Measurements from ENCODE around the gene RIBC2.

The RIBC2 gene

GRCh38 chr22:45475063-45475747 lies 61.7 kb downstream of the RIBC2 start:
- no peak for DNase-seq

GRCh38 chr22:45475851-45476514 lies 62.5 kb downstream of the RIBC2 start:
- no peak for DNase-seq

DNA sequence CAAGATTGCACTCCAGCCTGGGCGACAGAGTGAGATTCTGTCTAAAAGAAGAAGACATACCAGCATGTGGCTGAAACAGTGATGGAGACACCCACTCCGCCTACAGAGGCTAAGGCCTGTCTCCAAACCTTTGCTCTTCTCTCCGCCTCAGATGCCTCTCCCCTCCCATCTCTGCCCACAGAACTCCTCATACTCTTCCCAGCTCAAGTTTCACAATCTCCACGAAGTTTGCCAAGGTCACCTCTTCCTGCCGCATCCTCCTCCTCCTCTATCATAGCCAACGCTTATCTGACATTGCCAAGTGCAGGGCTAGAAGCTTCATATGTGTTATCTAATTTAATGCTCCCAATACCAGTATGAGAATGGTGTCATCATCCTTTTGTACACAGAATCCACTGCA lies 63.3 kb downstream of the RIBC2 start:
- no peak for DNase-seq

DNA sequence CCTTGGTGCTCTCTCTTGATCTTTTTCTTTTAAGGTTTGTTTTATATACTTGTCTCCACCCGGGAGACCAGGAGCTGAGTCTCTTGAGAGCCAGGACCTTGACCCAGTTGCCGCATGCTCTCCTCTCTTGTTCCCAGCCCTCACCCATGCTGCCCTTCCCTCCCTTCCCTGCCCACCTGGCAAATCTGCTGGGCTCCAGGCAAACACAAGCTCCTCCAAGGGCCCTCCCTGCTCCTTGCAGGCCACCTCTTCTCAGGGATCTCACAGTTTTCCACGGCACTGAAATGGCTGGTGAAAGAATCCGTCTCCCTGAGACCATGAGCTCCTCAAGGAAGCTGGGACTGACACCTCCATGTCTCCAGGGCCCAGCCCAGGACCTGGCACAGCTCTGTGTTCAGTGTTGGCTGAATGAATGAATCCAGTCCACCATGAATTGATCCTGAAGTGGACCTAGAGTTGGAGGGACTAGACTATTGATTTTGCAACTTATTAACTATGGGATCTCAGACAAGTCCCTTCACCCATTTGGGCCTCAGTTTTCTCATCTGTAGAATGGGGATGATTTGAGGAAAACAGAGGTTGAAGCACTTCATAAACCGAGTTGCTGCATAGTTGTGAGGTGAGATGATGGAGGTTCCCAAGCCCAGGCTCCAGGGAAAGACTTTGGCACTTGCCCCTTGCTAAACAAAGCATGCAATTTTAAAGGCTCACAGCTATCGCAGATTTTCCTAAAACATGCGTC lies 64.0 kb downstream of the RIBC2 start:
- no peak for DNase-seq

DNA sequence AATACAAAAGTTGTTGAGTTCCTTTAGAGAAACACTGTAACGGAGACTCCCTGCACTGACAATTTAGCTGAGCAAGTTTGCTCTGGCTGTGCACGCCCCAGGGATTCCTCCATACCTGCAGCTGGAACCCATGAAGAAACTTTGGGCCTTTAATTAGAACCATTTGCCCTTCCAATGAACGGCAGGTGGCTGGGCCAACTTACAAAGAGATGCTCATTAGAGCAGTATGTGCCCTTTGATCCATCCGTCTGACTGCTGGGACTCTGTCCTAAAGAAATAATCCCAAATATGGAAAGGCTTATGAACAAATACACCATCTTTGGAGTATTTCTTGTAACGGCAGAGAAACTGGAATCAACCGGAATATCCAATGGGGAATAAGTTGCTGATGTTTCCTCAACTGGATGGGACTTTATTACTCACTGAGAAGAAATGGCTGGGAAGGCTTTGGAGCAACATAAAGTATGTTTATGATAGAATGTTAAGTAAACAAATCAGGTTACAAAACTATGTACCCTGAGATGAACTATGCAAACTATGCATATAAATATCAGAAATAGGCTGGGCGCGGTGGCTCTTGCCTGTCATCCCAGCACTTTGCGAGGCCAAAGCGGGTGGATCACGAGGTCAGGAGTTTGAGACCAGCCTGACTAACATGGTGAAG lies 64.7 kb downstream of the RIBC2 start:
- peak; percentile 61 for DNase-seq

- DNase-seq: no peak
These were observed 67.2 kb downstream of the RIBC2 start for GRCh38 chr22:45480717-45481116.

- no peak for DNase-seq
These were observed 68.2 kb downstream of the RIBC2 start for GRCh38 chr22:45481661-45482060.

Data from right hindlimb (tissue), 1 donor.